Measurements from ENCODE around the gene ALX3. TPM values are rescaled to one million over a fixed set of nuclear protein-coding genes. Genes with fewer than 3 reads are reported as not detected.
A peak's percentile ranks its signal among the peaks of the same experiment; 100 is the strongest.

ALX3 gene
- total RNA-seq = not detected

- Histone ChIP-seq H3K27ac (no peak within 1 kb of the TSS), H3K4me1 (peaks cover 0 to 38% (median 16%) of the 10 kb centered on the region in 3 donors), H3K9me3 (peaks cover 0 to 8% (median 0%) of the 10 kb centered on the region in 3 donors), H3K4me3 (peak within 1 kb of the TSS in 1 of 2 donors; percentile 39), H3K27me3 (peaks cover 86% of the 10 kb centered on the region), H3K36me3 (no peaks in the 10 kb centered on the region)
- TF ChIP-seq POLR2A (IDR thresholded peaks at IDR 0.05) = no peak
- no peak for TF ChIP-seq CTCF (IDR thresholded peaks at IDR 0.05)
- TF ChIP-seq EP300 (IDR thresholded peaks at IDR 0.05) = no peak
- TF ChIP-seq POLR2AphosphoS5 (IDR thresholded peaks at IDR 0.05) = no peak
- ATAC-seq = no peak
- WGBS, 2 donors (ENCODE audit: low coverage in 1 of 2) = no CpG with 5 or more reads among the region's 27 CpGs
These were observed at the start of gene ALX3 for GRCh38 chr1:110070671-110071242. ALX3 (minus strand) TSS chr1:110070672; CDS start chr1:110070612, 60 bp downstream.

GRCh38 chr1:110119843-110120242, 49.4 kb upstream of the ALX3 start:
- ATAC-seq = no peak
- Histone ChIP-seq H3K36me3 (no peaks in the 10 kb centered on the region), H3K4me3 (no peak overlapping the region), H3K27ac (no peak overlapping the region), H3K9me3 (peaks cover 0 to 11% (median 0%) of the 10 kb centered on the region in 3 donors), H3K4me1 (no peaks in the 10 kb centered on the region), H3K27me3 (peaks cover 12% of the 10 kb centered on the region)
- TF ChIP-seq POLR2A (IDR thresholded peaks at IDR 0.05) (no peak), EP300 (IDR thresholded peaks at IDR 0.05) (no peak), CTCF (IDR thresholded peaks at IDR 0.05) (no peak), POLR2AphosphoS5 (IDR thresholded peaks at IDR 0.05) (no peak)
- WGBS, 2 donors (ENCODE audit: low coverage in 1 of 2) = 93 to 100% methylated on average over 1 to 2 of the region's 3 CpGs

GRCh38 chr1:110118636-110119396, 48.3 kb upstream of the ALX3 start:
- no peak overlapping the region for H3K27ac ChIP-seq
- no peak overlapping the region for H3K4me3 ChIP-seq
- TF ChIP-seq POLR2A (IDR thresholded peaks at IDR 0.05) = no peak
- TF ChIP-seq EP300 (IDR thresholded peaks at IDR 0.05) = no peak
- TF ChIP-seq POLR2AphosphoS5 (IDR thresholded peaks at IDR 0.05) = no peak
- no peak for TF ChIP-seq CTCF (IDR thresholded peaks at IDR 0.05)
- no peak for ATAC-seq
- H3K36me3 ChIP-seq = no peaks in the 10 kb centered on the region
- H3K9me3 ChIP-seq = peaks cover 0 to 4% (median 0%) of the 10 kb centered on the region in 3 donors
- 66 to 100% methylated on average over 1 to 3 of the region's 7 CpGs for WGBS, 2 donors (ENCODE audit: low coverage in 1 of 2)
- H3K27me3 ChIP-seq = peaks cover 9% of the 10 kb centered on the region
- H3K4me1 ChIP-seq = no peaks in the 10 kb centered on the region

- no peak for ATAC-seq
- H3K9me3 ChIP-seq = no peaks in the 10 kb centered on the region
- TF ChIP-seq POLR2AphosphoS5 (IDR thresholded peaks at IDR 0.05) = no peak
- TF ChIP-seq EP300 (IDR thresholded peaks at IDR 0.05) = no peak
- no peak for TF ChIP-seq POLR2A (IDR thresholded peaks at IDR 0.05)
- TF ChIP-seq CTCF (IDR thresholded peaks at IDR 0.05) = no peak
- WGBS, 2 donors (ENCODE audit: low coverage in 1 of 2) = 35% methylated on average over 3 of the region's 5 CpGs; no CpG with 5 or more reads in 1 of the 2 donors
- no peak overlapping the region for H3K4me3 ChIP-seq
- H3K27me3 ChIP-seq = peaks cover 9% of the 10 kb centered on the region
- no peaks in the 10 kb centered on the region for H3K4me1 ChIP-seq
- H3K36me3 ChIP-seq = no peaks in the 10 kb centered on the region
- H3K27ac ChIP-seq = no peak overlapping the region
These were observed 44.3 kb upstream of the ALX3 start for GRCh38 chr1:110114784-110115183.

GRCh38 chr1:110114173-110114572, 43.7 kb upstream of the ALX3 start:
- H3K27me3 ChIP-seq = peaks cover 9% of the 10 kb centered on the region
- no peaks in the 10 kb centered on the region for H3K9me3 ChIP-seq
- no peak overlapping the region for H3K27ac ChIP-seq
- H3K36me3 ChIP-seq = no peaks in the 10 kb centered on the region
- TF ChIP-seq CTCF (IDR thresholded peaks at IDR 0.05) = no peak
- no peak for TF ChIP-seq EP300 (IDR thresholded peaks at IDR 0.05)
- no peak for TF ChIP-seq POLR2AphosphoS5 (IDR thresholded peaks at IDR 0.05)
- TF ChIP-seq POLR2A (IDR thresholded peaks at IDR 0.05) = no peak
- H3K4me1 ChIP-seq = no peaks in the 10 kb centered on the region
- no CpG with 5 or more reads among the region's 5 CpGs for WGBS, 2 donors (ENCODE audit: low coverage in 1 of 2)
- H3K4me3 ChIP-seq = no peak overlapping the region
- no peak for ATAC-seq
